ENCODE measurements around the gene EGR1. TPM values are rescaled to one million over a fixed set of nuclear protein-coding genes. Genes with fewer than 3 reads are reported as not detected.

The EGR1 gene
- total and polyA plus RNA-seq, 2 of the 4 experiments (the other 2 are of a cell fraction), result 2.9 to 104 TPM

- H2BK120ac ChIP-seq (ENCODE audit: low read depth, low read length), result no peak overlapping the region
- no peak overlapping the region for H2AK5ac ChIP-seq (ENCODE audit: low read depth, low read length)
These were observed 24.1 kb upstream of the EGR1 start for GRCh38 chr5:138441221-138441620.

More at GRCh38 chr5:138441221-138441620, 24.1 kb upstream of the EGR1 start:
- DNase-seq (no peak), ATAC-seq (ENCODE audit: low read depth) (no peak)
- Histone ChIP-seq H4K8ac (ENCODE audit: low read depth in 2 of 2, low read length in 2 of 2) (no peak overlapping the region), H3K56ac (ENCODE audit: extremely low read depth, insufficient read depth, low read length) (no peak overlapping the region), H3K4ac (ENCODE audit: low read depth, low read length) (no peak overlapping the region), H3K4me2 (ENCODE audit: low read depth, low read length) (no peak overlapping the region), H3K9ac (ENCODE audit: low read depth, low read length) (no peak overlapping the region), H2AFZ (replicated peaks; ENCODE audit: low read length, poor library complexity) (no peak overlapping the region), H3K79me1 (ENCODE audit: low read depth in 1 of 2, low read length in 2 of 2) (peaks cover 0 to 8% of the 10 kb centered on the region in 2 experiments; a peak in 2 of 4 replicates), H2BK5ac (ENCODE audit: low read depth, low read length, poor library complexity, severe bottlenecking) (no peak overlapping the region), H4K5ac (ENCODE audit: low read depth, low read length) (no peak overlapping the region), H2BK20ac (ENCODE audit: low read depth, low read length) (no peak overlapping the region), H3K4me3 (ENCODE audit: insufficient read depth, low read depth, low read length) (no peak overlapping the region), H3K23ac (ENCODE audit: low read depth, low read length) (no peak overlapping the region), H3K9me1 (ENCODE audit: insufficient read depth, low read length) (peaks cover 7% of the 10 kb centered on the region; the same call in 1 of the 2 replicates), H2BK15ac (ENCODE audit: low read depth, low read length) (no peak overlapping the region), H3K9me3 (ENCODE audit: control insufficient read depth, insufficient read depth, low read length) (no peaks in the 10 kb centered on the region), H4K91ac (ENCODE audit: insufficient read depth, low read depth, low read length) (no peak overlapping the region), H3K14ac (replicated peaks; ENCODE audit: low read depth, low read length) (no peak overlapping the region), H4K20me1 (ENCODE audit: insufficient read depth, low read length) (0 out of 2 replicates have a peak, but pooled peaks cover 6% of the 10 kb centered on the region), H3K27ac (ENCODE audit: insufficient read depth, low read length) (no peak overlapping the region), H3K4me1 (ENCODE audit: control insufficient read depth, insufficient read depth, low read length) (peaks cover 9% of the 10 kb centered on the region; the same call in 1 of the 2 replicates), H3K27me3 (ENCODE audit: control insufficient read depth, insufficient read depth, low read length) (no peaks in the 10 kb centered on the region), H2AK9ac (replicated peaks; ENCODE audit: low read depth, low read length, poor library complexity) (no peak overlapping the region), H3K18ac (ENCODE audit: low read depth, low read length) (no peak overlapping the region), H3K36me3 (ENCODE audit: control insufficient read depth, insufficient read depth, low read length) (no peaks in the 10 kb centered on the region)
- WGBS, 2 experiments (ENCODE audit: extremely low coverage in 2 of 2, insufficient read length in 1 of 2), result 90% methylated on average over 2 of the region's 9 CpGs; no CpG with 5 or more reads in 1 of the 2 experiments
- ChIA-PET CTCF (interaction anchor here (0.7 kb wide), 1 partner anchor 9 kb away, joined by 3 read pairs; no protein-coding TSS in a partner anchor), POLR2A (ENCODE audit: unreplicated experiment) (no interaction called here)
- BruUV-seq (replicated peaks), result no TSS peak
- intact Hi-C loops (cut with micrococcal nuclease), result no loop called here
- dilution Hi-C loops (cut with HindIII; ENCODE audit: low sequenced_read_pairs, unreplicated experiment), result no loop called here
- no peak for TF ChIP-seq CEBPB (IDR thresholded peaks at IDR 0.05; ENCODE audit: low read depth, low read length)
- no peak for TF ChIP-seq SMC3 (IDR thresholded peaks at IDR 0.05; ENCODE audit: low read depth, low read length)
- no peak for TF ChIP-seq BHLHE40 (IDR thresholded peaks at IDR 0.05; ENCODE audit: low read depth, low read length)
- no peak for TF ChIP-seq RCOR1 (IDR thresholded peaks at IDR 0.05; ENCODE audit: insufficient replicate concordance, low read length)
- TF ChIP-seq POLR2A (IDR thresholded peaks at IDR 0.05; ENCODE audit: low read depth, low read length), result no peak
- no peak for TF ChIP-seq RAD21 (IDR thresholded peaks at IDR 0.05; ENCODE audit: low read length)
- in situ Hi-C loops (cut with MboI; ENCODE audit: low sequenced_read_pairs), result no loop called here

Measured in IMR-90 (cell line).